ENCODE results near the gene RUSC1. TPM values are rescaled to one million over a fixed set of nuclear protein-coding genes. Genes with fewer than 3 reads are reported as not detected.

Gene RUSC1
- total RNA-seq, 1 experiment from 2014 or later: 44.4 TPM

DNA sequence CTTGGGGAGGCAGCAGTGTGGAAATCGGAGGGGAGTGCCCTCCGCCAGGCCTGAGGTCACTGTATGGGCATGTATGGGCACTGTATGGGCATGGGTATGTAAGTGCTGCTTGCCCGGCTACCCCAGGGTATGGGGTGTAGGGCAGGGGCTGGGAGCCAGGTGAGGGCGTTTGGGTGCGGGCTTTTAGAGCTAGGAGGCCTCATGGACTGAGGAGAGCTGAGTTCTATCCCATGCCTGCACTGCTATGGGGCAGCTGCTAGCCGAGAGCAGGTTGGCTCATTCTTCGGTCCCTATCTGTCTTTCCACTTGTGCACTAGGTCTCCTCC is 24.8 kb upstream of the RUSC1 start:
- no peaks in the 10 kb centered on the region for H3K27me3 Mint-ChIP-seq (ENCODE audit: insufficient read depth, unreplicated experiment)
- Histone ChIP-seq H3K27me3 (replicated peaks; ENCODE audit: control insufficient read depth, insufficient read depth, low read length) (no peaks in the 10 kb centered on the region), H3K36me3 (ENCODE audit: control insufficient read depth, insufficient read depth, low read length) (no peaks in the 10 kb centered on the region), H3K4me3 (ENCODE audit: low read depth, low read length) (no peak overlapping the region), H3K4me1 (no peaks in the 10 kb centered on the region), H3K9me3 (no peaks in the 10 kb centered on the region)
- peaks cover 4% of the 10 kb centered on the region for H3K36me3 Mint-ChIP-seq (ENCODE audit: insufficient read depth, unreplicated experiment)
- no peaks in the 10 kb centered on the region for H3K4me1 Mint-ChIP-seq (ENCODE audit: low read depth, unreplicated experiment)
- DNase-seq: no peak
- BruUV-seq (replicated peaks): no TSS peak
- POLR2A ChIA-PET: no interaction called here
- CTCF ChIA-PET: no interaction called here
- no peak overlapping the region for H3K4me3 Mint-ChIP-seq (ENCODE audit: unreplicated experiment)
- intact Hi-C loops (cut with micrococcal nuclease; ENCODE audit: unreplicated experiment): no loop called here
- H3K9me3 Mint-ChIP-seq (ENCODE audit: unreplicated experiment): no peaks in the 10 kb centered on the region
- H3K27ac Mint-ChIP-seq (ENCODE audit: unreplicated experiment): no peak overlapping the region
- TF ChIP-seq, protein P1, sequence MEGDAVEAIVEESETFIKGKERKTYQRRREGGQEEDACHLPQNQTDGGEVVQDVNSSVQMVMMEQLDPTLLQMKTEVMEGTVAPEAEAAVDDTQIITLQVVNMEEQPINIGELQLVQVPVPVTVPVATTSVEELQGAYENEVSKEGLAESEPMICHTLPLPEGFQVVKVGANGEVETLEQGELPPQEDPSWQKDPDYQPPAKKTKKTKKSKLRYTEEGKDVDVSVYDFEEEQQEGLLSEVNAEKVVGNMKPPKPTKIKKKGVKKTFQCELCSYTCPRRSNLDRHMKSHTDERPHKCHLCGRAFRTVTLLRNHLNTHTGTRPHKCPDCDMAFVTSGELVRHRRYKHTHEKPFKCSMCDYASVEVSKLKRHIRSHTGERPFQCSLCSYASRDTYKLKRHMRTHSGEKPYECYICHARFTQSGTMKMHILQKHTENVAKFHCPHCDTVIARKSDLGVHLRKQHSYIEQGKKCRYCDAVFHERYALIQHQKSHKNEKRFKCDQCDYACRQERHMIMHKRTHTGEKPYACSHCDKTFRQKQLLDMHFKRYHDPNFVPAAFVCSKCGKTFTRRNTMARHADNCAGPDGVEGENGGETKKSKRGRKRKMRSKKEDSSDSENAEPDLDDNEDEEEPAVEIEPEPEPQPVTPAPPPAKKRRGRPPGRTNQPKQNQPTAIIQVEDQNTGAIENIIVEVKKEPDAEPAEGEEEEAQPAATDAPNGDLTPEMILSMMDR (IDR thresholded peaks at IDR 0.05; ENCODE audit: insufficient read depth in 1 of 2, low read depth in 1 of 2, low read length in 1 of 2, severe bottlenecking in 1 of 2, unreplicated experiment in 1 of 2): no peak

DNA sequence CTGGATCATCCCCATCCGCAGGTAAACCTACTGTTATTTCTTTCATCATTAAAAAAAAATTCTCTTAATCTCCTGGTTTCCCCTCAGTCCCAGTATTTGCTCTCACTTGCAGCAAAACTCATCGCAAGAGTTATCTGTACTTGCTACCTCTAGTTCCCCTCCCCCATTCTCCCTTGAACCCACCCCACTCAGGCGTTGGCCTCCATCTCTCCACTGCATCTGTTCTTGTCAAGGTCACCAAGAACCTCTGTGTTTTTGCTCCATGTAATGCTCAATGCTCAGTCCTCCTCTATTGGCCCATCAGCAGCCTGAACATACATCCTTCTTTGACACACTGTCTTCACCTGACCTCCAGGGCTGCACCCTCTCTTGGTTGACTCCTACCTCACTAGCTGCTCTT is 24.0 kb upstream of the RUSC1 start:
- no peak for DNase-seq
- Mint-ChIP-seq H3K4me3 (ENCODE audit: unreplicated experiment) (no peak overlapping the region), H3K27me3 (ENCODE audit: insufficient read depth, unreplicated experiment) (no peaks in the 10 kb centered on the region), H3K4me1 (ENCODE audit: low read depth, unreplicated experiment) (no peaks in the 10 kb centered on the region), H3K9me3 (ENCODE audit: unreplicated experiment) (no peaks in the 10 kb centered on the region), H3K36me3 (ENCODE audit: insufficient read depth, unreplicated experiment) (peaks cover under 1% of the 10 kb centered on the region), H3K27ac (ENCODE audit: unreplicated experiment) (no peak overlapping the region)
- ChIA-PET CTCF (no interaction called here), POLR2A (no interaction called here)
- Histone ChIP-seq H3K9me3 (no peaks in the 10 kb centered on the region), H3K4me3 (ENCODE audit: low read depth, low read length) (no peak overlapping the region), H3K36me3 (ENCODE audit: control insufficient read depth, insufficient read depth, low read length) (no peaks in the 10 kb centered on the region), H3K27me3 (replicated peaks; ENCODE audit: control insufficient read depth, insufficient read depth, low read length) (no peaks in the 10 kb centered on the region), H3K4me1 (no peaks in the 10 kb centered on the region)
- TF ChIP-seq, protein P1 (IDR thresholded peaks at IDR 0.05; ENCODE audit: insufficient read depth in 1 of 2, low read depth in 1 of 2, low read length in 1 of 2, severe bottlenecking in 1 of 2, unreplicated experiment in 1 of 2): no peak
- no TSS peak for BruUV-seq (replicated peaks)
- intact Hi-C loops (cut with micrococcal nuclease; ENCODE audit: unreplicated experiment): no loop called here

DNA sequence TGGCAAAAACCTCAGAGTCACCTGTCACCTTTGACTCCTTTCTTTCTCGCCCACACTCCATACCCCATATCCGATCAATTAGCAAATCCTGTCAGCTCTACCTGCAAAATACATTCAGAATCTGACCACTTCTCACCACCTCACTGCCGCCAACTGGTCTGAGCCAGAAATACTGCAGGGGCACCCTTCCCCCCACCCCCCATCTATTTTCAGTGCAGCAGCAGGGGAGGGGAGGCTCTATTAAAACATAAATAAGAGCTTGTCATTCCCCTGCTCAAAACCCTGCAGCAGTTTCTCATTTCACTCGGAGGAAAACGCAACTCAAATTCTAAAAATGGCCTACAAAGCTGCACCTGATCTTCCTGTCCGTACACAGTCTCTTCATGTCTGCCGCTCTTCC is 23.3 kb upstream of the RUSC1 start:
- H3K9me3 Mint-ChIP-seq (ENCODE audit: unreplicated experiment): no peaks in the 10 kb centered on the region
- ChIA-PET CTCF (no interaction called here), POLR2A (no interaction called here)
- intact Hi-C loops (cut with micrococcal nuclease; ENCODE audit: unreplicated experiment): no loop called here
- BruUV-seq (replicated peaks): no TSS peak
- no peak overlapping the region for H3K4me3 Mint-ChIP-seq (ENCODE audit: unreplicated experiment)
- no peaks in the 10 kb centered on the region for H3K36me3 ChIP-seq (ENCODE audit: control insufficient read depth, insufficient read depth, low read length)
- TF ChIP-seq, protein P1 (IDR thresholded peaks at IDR 0.05; ENCODE audit: insufficient read depth in 1 of 2, low read depth in 1 of 2, low read length in 1 of 2, severe bottlenecking in 1 of 2, unreplicated experiment in 1 of 2): no peak
- H3K27me3 Mint-ChIP-seq (ENCODE audit: insufficient read depth, unreplicated experiment): no peaks in the 10 kb centered on the region
- H3K27me3 ChIP-seq (replicated peaks; ENCODE audit: control insufficient read depth, insufficient read depth, low read length): no peaks in the 10 kb centered on the region
- no peak overlapping the region for H3K27ac Mint-ChIP-seq (ENCODE audit: unreplicated experiment)
- no peak for DNase-seq
- H3K4me1 Mint-ChIP-seq (ENCODE audit: low read depth, unreplicated experiment): no peaks in the 10 kb centered on the region
- H3K36me3 Mint-ChIP-seq (ENCODE audit: insufficient read depth, unreplicated experiment): no peaks in the 10 kb centered on the region
- no peak overlapping the region for H3K4me3 ChIP-seq (ENCODE audit: low read depth, low read length)
- H3K4me1 ChIP-seq: no peaks in the 10 kb centered on the region
- no peaks in the 10 kb centered on the region for H3K9me3 ChIP-seq
